Trophoblast cell (in vitro differentiated cells and primary cell): Measurements from ENCODE around the gene CAD.

Experiments used
- DNase-seq, 2 donors: peaks; one replicate each; pipeline ENCODE4 v3.0.0-alpha.2; 2016
- H2AFZ ChIP-seq: 2 replicates; pipeline ENCODE4 v1.6.1; 2013; ENCODE audit warnings: low read length, moderate library complexity, mild to moderate bottlenecking; ENCODE audit not compliant: insufficient read depth, poor library complexity
- H2AK5ac ChIP-seq: 2 replicates; pipeline ENCODE4 v1.6.1; 2013; ENCODE audit warnings: mild to moderate bottlenecking, low read length
- H2BK120ac ChIP-seq: 2 replicates; pipeline ENCODE4 v1.6.1; 2013; ENCODE audit warnings: low read length, mild to moderate bottlenecking, moderate library complexity; ENCODE audit not compliant: insufficient read depth, poor library complexity
- H2BK12ac ChIP-seq: 2 replicates; pipeline ENCODE4 v1.6.1; 2013; ENCODE audit warnings: mild to moderate bottlenecking, low read length, moderate library complexity
- H2BK5ac ChIP-seq: 2 replicates; pipeline ENCODE4 v1.6.1; 2013; ENCODE audit warnings: low read length, low read depth, moderate library complexity, mild to moderate bottlenecking; ENCODE audit not compliant: poor library complexity
- H3K14ac ChIP-seq: 2 replicates; pipeline ENCODE4 v1.6.1; 2013; ENCODE audit warnings: mild to moderate bottlenecking, low read length
- H3K18ac ChIP-seq: 2 replicates; pipeline ENCODE4 v1.6.1; 2013; ENCODE audit warnings: mild to moderate bottlenecking, low read length
- H3K23ac ChIP-seq: 2 replicates; pipeline ENCODE4 v1.6.1; 2013; ENCODE audit warnings: low read length
- H3K27ac ChIP-seq: 2 replicates; pipeline ENCODE4 v1.5.1; 2013; ENCODE audit warnings: low read depth, mild to moderate bottlenecking, inconsistent platforms, low read length, moderate library complexity
- H3K27me3 ChIP-seq: 2 replicates; pipeline ENCODE4 v1.6.1; 2013; ENCODE audit warnings: inconsistent platforms, mild to moderate bottlenecking, low read length, moderate library complexity; ENCODE audit not compliant: insufficient read depth
- H3K36me3 ChIP-seq, 2 experiments: 1 replicate in 1 of 2; 2 replicates in 1 of 2; pipeline ENCODE4 v1.6.1; 2013; ENCODE audit warnings: low read length in 2 of 2, mild to moderate bottlenecking in 2 of 2, moderate library complexity in 1 of 2; ENCODE audit not compliant: insufficient read depth in 2 of 2, control insufficient read depth in 1 of 2
- H3K4ac ChIP-seq: 2 replicates; pipeline ENCODE4 v1.6.1; 2013; ENCODE audit warnings: low read depth, mild to moderate bottlenecking, low read length, moderate library complexity
- H3K4me1 ChIP-seq, 2 experiments: 1 replicate in 1 of 2; 2 replicates in 1 of 2; pipeline ENCODE4 v1.6.1; 2013; ENCODE audit warnings: low read length in 2 of 2, mild to moderate bottlenecking in 2 of 2, moderate library complexity in 1 of 2; ENCODE audit not compliant: insufficient read depth in 2 of 2, control insufficient read depth in 1 of 2
- H3K4me2 ChIP-seq: 2 replicates; pipeline ENCODE4 v1.6.1; 2013; ENCODE audit warnings: inconsistent platforms, mild to moderate bottlenecking, low read length, moderate library complexity
- H3K4me3 ChIP-seq: 2 replicates; pipeline ENCODE4 v1.5.1; 2013; ENCODE audit warnings: mild to moderate bottlenecking, low read depth, low read length, inconsistent platforms
- H3K79me1 ChIP-seq: one replicate; pipeline ENCODE4 v1.6.1; 2013; ENCODE audit warnings: low read length
- H3K79me2 ChIP-seq: 2 replicates; pipeline ENCODE4 v1.6.1; 2013; ENCODE audit warnings: low read length, mild to moderate bottlenecking; ENCODE audit not compliant: control insufficient read depth, insufficient read depth, poor library complexity
- H3K9ac ChIP-seq: 2 replicates; pipeline ENCODE4 v1.6.1; 2013; ENCODE audit warnings: mild to moderate bottlenecking, low read length
- H3K9me3 ChIP-seq: 2 replicates; pipeline ENCODE4 v1.6.1; 2013; ENCODE audit warnings: low read depth, mild to moderate bottlenecking, control low read depth, inconsistent platforms, low read length; ENCODE audit not compliant: insufficient read depth
- H4K12ac ChIP-seq: 2 replicates; pipeline ENCODE4 v1.6.1; 2013; ENCODE audit warnings: low read depth, mild to moderate bottlenecking, low read length, moderate library complexity
- H4K8ac ChIP-seq: 2 replicates; pipeline ENCODE4 v1.6.1; 2013; ENCODE audit warnings: low read depth, mild to moderate bottlenecking, low read length, moderate library complexity
- H4K91ac ChIP-seq: one replicate; pipeline ENCODE4 v1.6.1; 2013; ENCODE audit warnings: low read depth, mild to moderate bottlenecking, low read length, moderate library complexity
- WGBS: extraction: QIAGEN DNeasy Blood & Tissue Kit; methylation state at CpG from one replicate; pipeline ENCODE4 v1.1.7; 2013; ENCODE audit warnings: missing lambda C conversion rate; ENCODE audit not compliant: insufficient read length, insufficient coverage; ENCODE audit errors: extremely low coverage; 5-methylcytosine and 5-hydroxymethylcytosine counted together

Gene CAD

GRCh38 chr2:27262379-27263286, 45.5 kb downstream of the CAD start, which contains the start of gene SLC30A3:
Gene SLC30A3, minus strand, starts transcription at chr2:27263047. Its CDS starts 141 bp downstream, at chr2:27262906.
- Histone ChIP-seq H3K9me3 (peaks cover 11% of the 10 kb centered on the region), H2BK12ac (no peak within 1 kb of the TSS), H3K23ac (no peak within 1 kb of the TSS), H3K14ac (no peak within 1 kb of the TSS), H3K27me3 (peaks cover 63% of the 10 kb centered on the region), H3K4ac (no peak within 1 kb of the TSS), H3K79me1 (no peaks in the 10 kb centered on the region), H2AFZ (peak within 1 kb of the TSS; percentile 10), H2BK5ac (no peak within 1 kb of the TSS), H3K27ac (no peak within 1 kb of the TSS), H4K12ac (no peak within 1 kb of the TSS), H3K4me1 (peaks cover 8 to 17% of the 10 kb centered on the region in 2 experiments), H3K36me3 (no peaks in the 10 kb centered on the region), H4K91ac (no peak within 1 kb of the TSS), H3K79me2 (no peaks in the 10 kb centered on the region), H3K9ac (no peak within 1 kb of the TSS), H2AK5ac (no peak within 1 kb of the TSS), H2BK120ac (no peak within 1 kb of the TSS), H3K18ac (no peak within 1 kb of the TSS), H4K8ac (no peak within 1 kb of the TSS), H3K4me2 (peak within 1 kb of the TSS; percentile 71), H3K4me3 (peak within 1 kb of the TSS; percentile 42)
- WGBS = no CpG with 5 or more reads among the region's 96 CpGs
- DNase-seq = no peak

- Histone ChIP-seq H3K27me3 (peaks cover 63% of the 10 kb centered on the region), H3K9me3 (peaks cover 11% of the 10 kb centered on the region), H3K9ac (no peak overlapping the region), H3K4me2 (peak overlapping the region; percentile 71), H3K23ac (no peak overlapping the region), H3K36me3 (no peaks in the 10 kb centered on the region), H4K12ac (no peak overlapping the region), H3K14ac (no peak overlapping the region), H2BK120ac (no peak overlapping the region), H3K4ac (no peak overlapping the region), H2BK12ac (no peak overlapping the region), H3K18ac (no peak overlapping the region), H3K79me1 (no peaks in the 10 kb centered on the region), H3K79me2 (no peaks in the 10 kb centered on the region), H3K4me3 (peak overlapping the region; percentile 6), H2BK5ac (no peak overlapping the region), H3K4me1 (peaks cover 8 to 17% of the 10 kb centered on the region in 2 experiments), H2AK5ac (no peak overlapping the region), H2AFZ (no peak overlapping the region), H4K8ac (no peak overlapping the region), H3K27ac (no peak overlapping the region), H4K91ac (no peak overlapping the region)
- WGBS = no CpG with 5 or more reads among the region's 46 CpGs
- DNase-seq = no peak
Observed at GRCh38 chr2:27263287-27264252, 46.4 kb downstream of the CAD start.

GRCh38 chr2:27264253-27264752, 47.1 kb downstream of the CAD start:
- peaks cover 63% of the 10 kb centered on the region for H3K27me3 ChIP-seq
- H3K14ac ChIP-seq = no peak overlapping the region
- no peak overlapping the region for H3K23ac ChIP-seq
- no peak overlapping the region for H3K27ac ChIP-seq
- H3K4me3 ChIP-seq = no peak overlapping the region
- H4K12ac ChIP-seq = no peak overlapping the region
- H3K9me3 ChIP-seq = peaks cover 11% of the 10 kb centered on the region
- no peak overlapping the region for H3K9ac ChIP-seq
- no peaks in the 10 kb centered on the region for H3K79me2 ChIP-seq
- H2BK120ac ChIP-seq = no peak overlapping the region
- H2AK5ac ChIP-seq = no peak overlapping the region
- H2BK12ac ChIP-seq = no peak overlapping the region
- WGBS = no CpG with 5 or more reads among the region's 38 CpGs
- H2BK5ac ChIP-seq = no peak overlapping the region
- no peak overlapping the region for H3K4ac ChIP-seq
- peaks cover 8 to 17% of the 10 kb centered on the region in 2 experiments for H3K4me1 ChIP-seq
- H3K4me2 ChIP-seq = peak overlapping the region; percentile 71
- H3K79me1 ChIP-seq = no peaks in the 10 kb centered on the region
- no peak overlapping the region for H3K18ac ChIP-seq
- no peaks in the 10 kb centered on the region for H3K36me3 ChIP-seq
- H2AFZ ChIP-seq = no peak overlapping the region
- no peak overlapping the region for H4K91ac ChIP-seq
- H4K8ac ChIP-seq = no peak overlapping the region
- peak in 1 of 2 donors; percentile 9 for DNase-seq
